GM21360 (cell line): ENCODE measurements around the gene USP6NL.
A peak's percentile ranks its signal among the peaks of the same experiment; 100 is the strongest.

Experiments
- ATAC-seq: cut with Tn5 transposase; IDR thresholded peaks from one replicate; pipeline ENCODE4 v1.9.1; 2021; ENCODE audit warnings: mild to moderate bottlenecking, moderate library complexity; ENCODE audit not compliant: unreplicated experiment

Gene USP6NL

DNA sequence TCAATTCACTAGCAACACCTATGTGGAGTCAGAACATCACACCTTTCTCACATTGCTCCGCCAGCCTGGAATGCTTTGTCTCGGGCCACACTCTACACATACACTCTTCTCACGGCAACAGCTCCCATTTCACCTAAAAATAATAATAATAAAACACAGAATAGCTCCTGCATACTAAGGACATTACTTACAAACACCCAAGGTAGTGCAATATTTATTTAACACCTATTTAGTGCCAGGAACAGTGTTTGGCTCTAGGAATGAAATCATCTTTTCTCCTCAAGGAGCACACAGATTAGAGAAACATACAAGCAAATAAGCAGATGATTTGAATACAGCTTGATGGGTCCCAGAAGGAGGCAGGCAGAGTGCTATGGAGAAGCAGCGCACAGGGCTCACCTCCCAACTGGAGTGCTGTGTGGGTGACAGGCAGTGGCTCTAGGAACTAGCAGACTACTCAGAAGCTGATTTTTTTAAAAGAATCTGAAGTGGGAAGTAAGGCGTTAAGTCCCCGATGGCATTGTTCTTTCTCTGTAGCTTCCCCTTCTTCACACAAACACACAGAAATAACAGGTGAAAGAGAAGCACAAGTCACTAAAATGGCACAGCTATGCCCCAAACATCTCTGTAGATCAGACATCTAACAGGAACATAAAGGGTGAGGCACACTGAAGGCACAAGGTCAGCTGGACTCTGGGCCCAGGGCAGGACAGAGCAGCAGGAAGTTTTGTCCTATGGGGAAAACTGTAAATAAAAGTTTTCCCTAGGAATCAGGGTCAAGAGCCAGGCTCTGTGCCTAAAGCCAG lies 16.7 kb downstream of the USP6NL start:
- ATAC-seq = no peak

GRCh38 chr10:11593612-11594011 lies 17.8 kb downstream of the USP6NL start:
- no peak for ATAC-seq

DNA sequence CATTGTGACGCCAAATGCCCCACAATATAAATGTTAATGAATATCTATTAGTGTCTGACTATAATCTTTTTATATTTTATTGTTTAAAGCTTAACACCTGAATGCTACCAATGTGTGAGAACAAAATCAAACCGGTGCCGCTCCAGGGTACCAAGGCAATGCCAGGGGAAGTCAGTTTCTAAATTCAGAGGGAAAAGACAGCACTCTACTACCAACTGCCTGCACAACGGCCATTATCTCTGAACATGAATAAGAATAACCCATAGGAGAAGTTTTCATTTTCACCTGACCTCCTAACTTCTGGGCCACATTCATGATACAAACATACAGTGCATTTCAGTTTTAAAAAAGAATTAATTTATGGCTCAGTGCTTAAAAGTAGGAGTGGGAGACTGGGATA lies 21.7 kb downstream of the USP6NL start:
- ATAC-seq = no peak

DNA sequence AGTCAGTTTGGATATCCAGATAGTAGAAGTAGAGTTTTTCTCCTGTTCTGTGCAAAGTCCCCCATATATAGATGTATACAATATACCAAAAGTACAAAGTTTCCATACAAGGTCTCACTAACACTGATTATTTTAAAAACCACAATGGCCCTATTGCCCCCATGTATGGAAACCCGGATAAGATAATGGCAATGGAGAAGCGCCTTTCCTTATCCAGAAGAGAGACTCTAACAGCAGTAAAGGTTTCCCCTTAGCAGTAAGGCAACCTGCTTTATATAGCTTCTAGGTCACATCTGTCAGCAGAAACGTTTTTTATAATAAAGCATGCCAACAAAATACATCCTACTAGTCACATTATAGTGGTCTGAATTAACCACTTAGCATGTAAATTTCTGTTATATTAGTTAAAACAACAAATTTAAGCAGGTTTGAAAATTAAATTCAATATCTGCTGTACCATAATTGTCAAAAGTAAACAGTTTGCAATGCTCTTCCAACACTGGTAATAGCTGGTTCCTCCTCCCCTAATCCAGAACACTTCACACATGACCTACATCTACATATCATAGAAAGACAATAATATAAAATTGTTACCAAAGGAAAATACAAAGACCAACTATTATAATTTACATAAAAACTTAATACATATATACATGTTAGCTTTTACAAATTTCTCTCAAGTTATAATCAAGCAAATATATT lies 22.4 kb downstream of the USP6NL start:
- no peak for ATAC-seq

- no peak for ATAC-seq
Measured at GRCh38 chr10:11587722-11588259, 23.7 kb downstream of the USP6NL start.

DNA sequence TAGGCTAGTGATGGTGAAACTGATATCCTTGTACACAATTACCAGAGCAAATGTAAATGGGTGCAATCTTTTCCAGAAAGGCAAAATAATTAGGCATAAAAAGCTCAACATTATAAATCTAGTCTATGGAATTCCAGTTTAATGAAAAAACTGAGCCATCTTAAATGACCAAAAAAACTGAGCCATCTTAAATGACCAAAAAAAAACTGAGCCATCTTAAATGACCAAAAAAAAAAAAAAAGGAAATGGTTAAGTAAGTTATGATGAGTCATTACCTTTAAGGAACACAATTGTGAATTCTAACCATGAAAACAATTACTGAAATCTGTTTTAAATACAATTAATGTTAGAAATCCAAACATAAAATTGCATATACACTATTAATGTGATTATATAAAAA lies 25.3 kb downstream of the USP6NL start:
- ATAC-seq = no peak

DNA sequence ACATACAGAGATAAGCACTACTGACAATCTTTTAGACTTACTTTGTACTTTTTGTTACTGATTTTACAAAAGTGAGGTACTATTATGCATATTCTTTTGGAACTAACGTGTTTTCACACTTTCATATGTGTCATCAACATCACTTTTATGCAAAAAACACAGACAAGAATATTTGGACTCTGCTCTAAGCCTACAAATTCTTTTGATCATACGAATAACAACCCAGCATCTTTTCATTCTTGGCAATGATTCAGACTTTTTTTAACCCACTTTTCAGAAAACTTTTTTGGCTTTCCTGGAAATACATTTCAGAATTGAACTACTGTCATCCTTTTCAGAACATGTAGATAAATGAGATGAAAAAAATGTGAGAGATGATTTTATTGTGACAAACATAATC lies 30.2 kb downstream of the USP6NL start:
- no peak for ATAC-seq

GRCh38 chr10:11579885-11580284 lies 31.6 kb downstream of the USP6NL start:
- no peak for ATAC-seq

DNA sequence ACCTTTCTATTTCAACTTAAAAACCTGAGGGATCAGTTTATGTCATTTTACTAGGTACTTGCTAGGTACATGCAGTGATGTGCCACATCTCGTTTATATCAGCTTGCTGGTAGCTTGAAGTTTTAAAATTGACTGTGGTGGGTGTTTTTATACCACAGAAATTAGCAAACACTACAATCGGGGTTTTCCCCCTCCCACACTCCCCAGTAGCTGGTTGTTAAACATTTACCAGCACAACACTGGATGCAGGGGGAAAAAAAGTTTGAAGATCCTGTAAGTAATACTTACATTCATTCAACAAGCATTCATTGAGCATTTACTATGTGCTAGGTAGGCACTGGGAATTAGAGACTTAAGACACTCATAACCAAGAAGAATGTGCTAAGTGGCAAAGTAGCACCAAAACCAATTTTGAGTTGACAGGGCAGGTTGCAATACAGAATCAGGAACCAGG lies 32.6 kb downstream of the USP6NL start:
- no peak for ATAC-seq

- no peak for ATAC-seq
Measured at GRCh38 chr10:11576092-11576809, 35.2 kb downstream of the USP6NL start.

DNA sequence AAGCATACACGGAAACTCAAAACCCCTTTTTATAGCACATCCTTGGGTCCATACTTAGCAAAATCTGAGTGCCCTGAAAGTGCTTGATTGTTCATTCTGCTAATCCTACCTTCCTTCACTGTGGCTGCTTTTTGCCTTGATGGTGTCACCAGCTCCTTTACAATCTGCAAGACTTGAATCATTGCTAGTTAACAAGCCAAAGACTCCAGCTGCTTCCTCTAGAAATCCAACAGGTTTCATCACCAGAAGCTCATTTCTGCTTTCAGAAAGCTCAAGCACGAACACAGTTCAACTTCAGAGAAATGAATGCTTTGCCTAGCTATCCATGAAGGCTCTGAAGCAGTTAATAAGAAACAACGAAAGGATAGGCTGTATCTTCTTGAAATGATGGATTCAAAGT lies 38.0 kb downstream of the USP6NL start:
- peak; percentile 63 for ATAC-seq

DNA sequence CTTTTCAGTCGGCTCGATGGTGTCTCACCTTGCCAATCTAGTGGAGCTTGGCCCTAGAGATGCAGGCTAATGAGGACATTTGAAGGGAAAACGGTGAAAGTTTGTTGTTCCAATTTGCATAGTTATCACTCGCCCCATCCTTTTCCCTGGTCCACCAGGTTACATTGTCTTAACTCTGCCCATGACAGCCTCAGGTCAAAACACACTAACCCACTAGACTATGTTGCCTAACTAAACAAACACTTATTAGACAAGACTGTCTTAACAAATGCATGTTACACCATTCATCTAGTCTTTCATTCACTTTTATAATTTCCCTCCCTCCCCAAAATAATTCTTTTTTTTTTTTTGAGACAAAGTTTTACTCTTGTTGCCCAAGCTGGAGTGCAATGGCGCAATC lies 40.7 kb downstream of the USP6NL start:
- ATAC-seq = no peak

- ATAC-seq = no peak
Measured at GRCh38 chr10:11569471-11569870, 42.0 kb downstream of the USP6NL start.

- ATAC-seq = no peak
Measured at GRCh38 chr10:11568578-11568977, 42.9 kb downstream of the USP6NL start.

- ATAC-seq = no peak
Measured at GRCh38 chr10:11564741-11565140, 46.7 kb downstream of the USP6NL start.

- no peak for ATAC-seq
Measured at GRCh38 chr10:11563936-11564335, 47.5 kb downstream of the USP6NL start.

GRCh38 chr10:11562888-11563287 lies 48.6 kb downstream of the USP6NL start:
- ATAC-seq = no peak

DNA sequence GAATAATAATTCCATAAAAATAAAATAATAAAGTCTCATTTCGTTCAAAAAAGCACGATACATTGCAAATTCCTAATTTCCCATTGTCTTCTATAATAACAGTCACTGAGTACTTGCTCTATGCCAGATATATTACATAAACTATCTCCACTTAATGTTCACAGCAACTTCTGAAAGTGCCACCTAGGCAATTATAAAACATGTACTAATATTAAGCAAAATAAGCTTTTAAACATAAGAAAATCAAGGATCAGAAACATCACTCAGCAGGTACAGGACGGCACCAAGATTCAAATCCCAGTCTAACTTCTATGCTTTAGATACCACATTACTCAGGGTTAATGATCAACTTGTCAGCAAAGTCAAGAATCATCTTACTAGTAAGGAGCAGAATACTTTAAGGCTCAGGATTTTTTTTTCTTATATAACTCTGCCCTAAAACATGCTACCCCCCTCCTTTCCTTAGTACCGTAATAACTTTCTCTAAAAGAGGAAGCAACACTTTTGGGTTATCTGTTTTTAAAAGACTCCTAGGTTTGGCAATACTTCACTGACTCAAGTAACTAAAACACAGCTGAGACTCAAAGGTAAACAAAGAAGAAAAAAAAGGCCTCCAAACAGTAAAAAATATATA lies 51.3 kb downstream of the USP6NL start:
- ATAC-seq = peak; percentile 79

- ATAC-seq = no peak
Measured at GRCh38 chr10:11557967-11558366, 53.5 kb downstream of the USP6NL start.

- no peak for ATAC-seq
Measured at GRCh38 chr10:11557513-11557912, 53.9 kb downstream of the USP6NL start.

- no peak for ATAC-seq
Measured at GRCh38 chr10:11555556-11555955, 55.9 kb downstream of the USP6NL start.
